Panc1 (cell line): ENCODE measurements around the gene ATP5F1D.

Source experiments
- CTCF ChIP-seq: fragments of 450-650 bp; IDR thresholded peaks from 2 replicates; pipeline ENCODE4 v1.5.1; 2017; ENCODE audit warnings: mild to moderate bottlenecking
- POLR2AphosphoS5 ChIP-seq: IDR thresholded peaks from 2 replicates; pipeline ENCODE4 v1.6.1; 2012; ENCODE audit warnings: mild to moderate bottlenecking, low read depth, low read length, moderate library complexity
- TCF7L2 ChIP-seq: IDR thresholded peaks from 2 replicates; pipeline ENCODE4 v1.6.1; 2011; ENCODE audit warnings: mild to moderate bottlenecking, low read depth, low read length, inconsistent platforms
- TF ChIP-seq, protein P1 (sequence below), 2 experiments: IDR thresholded peaks; 2 replicates each; pipeline ENCODE4 v1.6.1; 2011 to 2012; ENCODE audit warnings: low read depth in 2 of 2, control low read depth in 1 of 2, low read length in 1 of 2, mild to moderate bottlenecking in 1 of 2, moderate library complexity in 1 of 2; ENCODE audit not compliant: insufficient read depth in 1 of 2

- TF ChIP-seq CTCF (no peak), POLR2AphosphoS5 (peak; percentile 44; the same call in 1 of the 2 replicates), TCF7L2 (no peak)
- TF ChIP-seq, protein P1, sequence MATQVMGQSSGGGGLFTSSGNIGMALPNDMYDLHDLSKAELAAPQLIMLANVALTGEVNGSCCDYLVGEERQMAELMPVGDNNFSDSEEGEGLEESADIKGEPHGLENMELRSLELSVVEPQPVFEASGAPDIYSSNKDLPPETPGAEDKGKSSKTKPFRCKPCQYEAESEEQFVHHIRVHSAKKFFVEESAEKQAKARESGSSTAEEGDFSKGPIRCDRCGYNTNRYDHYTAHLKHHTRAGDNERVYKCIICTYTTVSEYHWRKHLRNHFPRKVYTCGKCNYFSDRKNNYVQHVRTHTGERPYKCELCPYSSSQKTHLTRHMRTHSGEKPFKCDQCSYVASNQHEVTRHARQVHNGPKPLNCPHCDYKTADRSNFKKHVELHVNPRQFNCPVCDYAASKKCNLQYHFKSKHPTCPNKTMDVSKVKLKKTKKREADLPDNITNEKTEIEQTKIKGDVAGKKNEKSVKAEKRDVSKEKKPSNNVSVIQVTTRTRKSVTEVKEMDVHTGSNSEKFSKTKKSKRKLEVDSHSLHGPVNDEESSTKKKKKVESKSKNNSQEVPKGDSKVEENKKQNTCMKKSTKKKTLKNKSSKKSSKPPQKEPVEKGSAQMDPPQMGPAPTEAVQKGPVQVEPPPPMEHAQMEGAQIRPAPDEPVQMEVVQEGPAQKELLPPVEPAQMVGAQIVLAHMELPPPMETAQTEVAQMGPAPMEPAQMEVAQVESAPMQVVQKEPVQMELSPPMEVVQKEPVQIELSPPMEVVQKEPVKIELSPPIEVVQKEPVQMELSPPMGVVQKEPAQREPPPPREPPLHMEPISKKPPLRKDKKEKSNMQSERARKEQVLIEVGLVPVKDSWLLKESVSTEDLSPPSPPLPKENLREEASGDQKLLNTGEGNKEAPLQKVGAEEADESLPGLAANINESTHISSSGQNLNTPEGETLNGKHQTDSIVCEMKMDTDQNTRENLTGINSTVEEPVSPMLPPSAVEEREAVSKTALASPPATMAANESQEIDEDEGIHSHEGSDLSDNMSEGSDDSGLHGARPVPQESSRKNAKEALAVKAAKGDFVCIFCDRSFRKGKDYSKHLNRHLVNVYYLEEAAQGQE (IDR thresholded peaks at IDR 0.05; ENCODE audit: insufficient read depth in 1 of 2, low read depth in 2 of 2, low read length in 1 of 2), result no peak
Observed at GRCh38 chr19:1275976-1276627, 34.6 kb downstream of the ATP5F1D start.
